HUDEP-2 (cell line): ENCODE measurements around the gene GDAP2.
A peak's percentile ranks its signal among the peaks of the same experiment; 100 is the strongest.
"Not testable (repeated sequence)": the region's sequence is repeated elsewhere in the genome, so short reads cannot be mapped to it uniquely, and the experiment has no call there.

Source experiments
- DNase-seq, 76 experiments: peaks; one replicate each; lab custom pipeline; 2025; ENCODE audit not compliant: unreplicated experiment in 76 of 76; lab: John Stamatoyannopoulos, UW

GDAP2 gene

GRCh38 chr1:117904485-117904884 is 24.9 kb downstream of the GDAP2 start:
- no peak for DNase-seq

DNA sequence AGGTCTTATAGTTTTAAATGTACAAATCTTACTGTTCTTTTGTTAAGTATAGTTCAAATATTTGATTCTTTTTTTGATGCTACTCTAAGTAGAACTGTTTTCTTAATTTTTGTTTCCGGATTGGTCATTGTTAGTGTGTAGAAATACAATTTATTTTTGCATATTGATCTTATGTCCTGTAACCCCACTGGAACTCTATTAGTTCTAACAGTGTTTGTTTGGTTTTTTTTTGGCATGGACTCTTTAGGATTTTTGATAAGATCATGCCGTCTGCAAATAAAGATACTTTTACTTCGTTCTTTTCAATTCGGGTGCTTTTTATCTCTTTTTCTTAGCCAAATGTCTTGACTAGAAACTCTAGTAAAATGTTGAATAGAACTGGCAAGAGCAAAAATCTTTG is 26.5 kb downstream of the GDAP2 start:
- no peak for DNase-seq

DNA sequence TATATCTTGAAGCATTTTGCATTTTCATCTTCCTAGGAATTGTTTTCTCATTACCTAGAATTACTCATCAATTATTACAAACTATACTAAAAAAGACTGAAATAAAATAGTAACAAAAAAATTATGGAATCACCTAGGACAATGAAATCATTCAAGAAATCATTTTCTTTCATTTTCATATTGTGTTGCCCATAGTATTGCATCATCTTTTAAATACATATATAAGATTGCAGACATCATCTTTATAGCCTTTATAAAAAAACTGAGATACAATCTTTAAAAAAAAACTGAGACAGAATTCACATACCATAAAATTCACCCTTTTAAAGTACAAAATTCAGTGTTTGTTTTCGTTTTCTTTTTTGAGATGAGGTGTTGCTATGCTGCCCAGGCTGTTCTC is 29.6 kb downstream of the GDAP2 start:
- no peak for DNase-seq

GRCh38 chr1:117897551-117897950 is 31.9 kb downstream of the GDAP2 start:
- no peak for DNase-seq

- DNase-seq: peak in 57 of 76 experiments; percentile 1 to 69 (median 33)
These were observed 33.8 kb downstream of the GDAP2 start for GRCh38 chr1:117895482-117896114.

GRCh38 chr1:117894078-117894477 is 35.3 kb downstream of the GDAP2 start:
- no peak for DNase-seq

GRCh38 chr1:117892512-117892911 is 36.9 kb downstream of the GDAP2 start:
- no peak for DNase-seq

DNA sequence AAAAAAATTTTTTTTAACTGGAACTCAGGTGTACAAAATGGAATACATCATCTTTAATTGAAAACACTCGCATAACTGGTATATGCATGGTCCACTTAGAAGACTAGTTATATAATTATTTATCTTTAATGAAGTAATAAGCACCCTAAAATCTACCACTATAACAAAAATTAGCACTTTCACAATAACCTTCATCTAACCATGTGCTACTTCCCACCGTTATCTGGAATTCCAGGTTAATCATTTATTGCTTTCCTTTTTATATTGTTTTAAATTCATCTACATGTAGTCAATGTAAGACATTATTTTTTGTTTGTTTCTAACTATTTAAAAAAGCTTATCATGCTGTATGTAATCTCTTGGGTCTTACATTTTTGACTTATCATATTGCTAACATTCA is 39.0 kb downstream of the GDAP2 start:
- no peak for DNase-seq

DNA sequence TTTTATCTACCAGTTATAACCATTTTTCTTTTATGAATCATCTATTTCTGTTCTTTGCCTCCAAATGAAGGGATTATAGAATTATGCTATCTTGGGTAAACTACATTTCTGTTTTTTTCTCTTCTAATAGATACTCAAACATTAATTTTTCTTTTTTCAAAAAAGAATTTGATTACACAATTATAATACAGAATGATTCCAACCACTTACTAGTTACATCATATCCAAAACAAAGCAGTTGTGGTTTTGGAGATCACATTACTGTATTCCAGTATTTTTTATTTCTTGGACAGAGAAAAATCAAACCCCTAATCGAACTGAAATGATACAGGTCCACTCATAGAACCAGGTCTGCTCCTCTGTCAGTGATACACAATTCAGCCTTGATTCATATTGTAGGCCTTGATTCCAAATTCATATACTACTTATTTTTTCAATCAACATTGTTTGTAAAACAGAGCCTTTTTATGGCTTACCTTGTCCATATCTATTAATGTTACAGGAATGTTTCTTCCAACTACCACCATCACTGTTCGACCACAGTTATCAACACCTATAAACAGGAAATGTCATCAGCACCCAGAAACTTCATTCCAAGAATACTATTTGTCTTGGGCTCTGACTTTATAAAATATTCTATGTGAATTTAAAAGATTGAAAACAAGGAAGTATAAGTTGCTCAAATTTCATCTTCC is 43.2 kb downstream of the GDAP2 start:
- no peak for DNase-seq

DNA sequence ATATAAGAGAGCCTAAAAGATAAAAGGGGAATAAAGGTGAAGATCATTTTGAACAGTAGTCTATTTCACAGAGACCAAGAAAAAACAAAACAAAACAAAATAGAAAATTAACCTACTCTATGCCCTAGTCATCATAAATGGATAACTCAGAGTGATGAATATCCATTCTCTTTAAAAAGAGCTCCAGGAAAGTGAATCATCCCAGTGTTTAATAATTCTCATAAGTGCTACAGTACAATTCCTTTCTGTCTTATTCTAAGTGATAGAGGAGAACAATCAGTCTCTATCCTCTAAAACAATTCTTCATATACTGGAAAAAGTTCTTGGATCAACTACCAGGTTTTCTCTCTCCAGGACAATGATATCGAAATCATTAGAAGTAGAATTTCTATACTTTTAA is 45.8 kb downstream of the GDAP2 start:
- no peak for DNase-seq

DNA sequence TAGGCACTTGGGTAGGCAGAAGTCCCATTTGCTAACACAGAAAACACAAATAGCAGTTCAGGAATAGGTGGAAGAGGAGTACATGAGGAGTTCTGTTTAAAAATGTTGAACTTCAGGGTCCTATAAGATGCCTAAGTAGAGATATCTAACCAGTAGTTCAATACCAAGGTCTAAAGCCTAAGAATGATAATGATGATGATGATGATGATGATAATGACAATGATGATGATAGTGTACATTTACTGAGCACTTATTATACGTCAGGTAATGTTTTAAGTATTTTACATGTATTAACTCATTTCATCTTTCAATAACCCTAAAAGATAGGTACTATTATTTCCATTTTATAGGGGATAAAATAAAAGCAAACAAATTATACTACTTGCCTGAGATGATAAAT is 50.1 kb downstream of the GDAP2 start:
- DNase-seq: no peak

DNA sequence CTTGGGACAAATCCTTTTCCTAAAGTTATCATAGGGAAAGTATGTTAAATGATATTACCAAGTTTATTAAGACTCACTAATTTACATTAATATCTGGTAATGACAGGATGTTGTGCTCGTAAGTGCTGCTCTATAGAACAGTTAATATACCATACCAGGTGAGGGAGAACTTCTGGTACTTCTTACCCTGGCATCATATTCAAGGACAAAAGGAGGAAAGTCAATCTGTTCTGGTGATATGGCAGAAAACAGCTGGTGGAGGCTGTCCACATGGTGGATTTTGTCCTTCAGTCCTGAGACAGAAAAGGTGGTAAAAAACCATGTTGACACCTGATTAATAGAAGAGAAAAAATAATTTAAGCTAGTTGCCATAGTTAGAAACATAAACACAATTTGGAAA is 51.6 kb downstream of the GDAP2 start:
- no peak for DNase-seq

GRCh38 chr1:117871013-117871412 is 58.4 kb downstream of the GDAP2 start:
- no peak for DNase-seq

DNA sequence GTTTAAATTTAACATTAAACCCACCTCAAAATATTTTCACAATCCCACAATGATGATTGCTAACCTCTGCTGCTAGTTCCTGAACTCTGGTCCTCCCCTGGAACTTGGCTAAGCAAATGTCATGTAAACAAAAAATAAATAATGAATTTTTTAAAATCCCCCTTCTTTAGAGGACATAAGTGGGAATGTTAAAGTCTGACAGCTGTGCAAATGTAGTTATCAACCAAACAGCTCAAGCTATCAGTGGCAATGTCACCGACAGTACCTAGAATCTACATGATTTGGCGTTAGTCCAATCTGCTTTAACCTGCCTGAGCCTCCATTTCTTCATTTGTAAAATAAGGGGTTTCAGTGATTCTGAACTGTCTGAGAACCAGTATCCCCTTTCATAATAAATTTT is 67.7 kb downstream of the GDAP2 start:
- no peak for DNase-seq

- no peak for DNase-seq
These were observed 68.4 kb downstream of the GDAP2 start for GRCh38 chr1:117860896-117861610.

DNA sequence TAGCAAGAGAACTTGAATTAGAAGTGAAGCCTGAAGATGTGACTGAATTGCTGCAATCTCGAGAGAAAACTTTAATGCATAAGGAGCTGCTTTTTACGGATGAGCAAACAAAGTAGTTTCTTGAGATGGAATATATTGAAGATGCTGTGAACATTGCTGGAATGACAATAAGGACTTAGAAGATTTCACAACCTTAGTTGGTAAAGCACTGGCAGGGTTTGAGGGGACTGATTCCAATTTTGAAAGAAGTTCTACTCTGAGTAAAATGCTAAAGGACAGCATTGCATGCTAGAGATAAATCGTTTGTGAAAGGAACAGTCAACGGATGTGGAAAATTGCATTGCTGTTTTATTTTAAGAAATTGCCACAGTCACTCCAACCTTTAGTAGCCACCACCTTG is 69.5 kb downstream of the GDAP2 start:
- DNase-seq: no peak

DNA sequence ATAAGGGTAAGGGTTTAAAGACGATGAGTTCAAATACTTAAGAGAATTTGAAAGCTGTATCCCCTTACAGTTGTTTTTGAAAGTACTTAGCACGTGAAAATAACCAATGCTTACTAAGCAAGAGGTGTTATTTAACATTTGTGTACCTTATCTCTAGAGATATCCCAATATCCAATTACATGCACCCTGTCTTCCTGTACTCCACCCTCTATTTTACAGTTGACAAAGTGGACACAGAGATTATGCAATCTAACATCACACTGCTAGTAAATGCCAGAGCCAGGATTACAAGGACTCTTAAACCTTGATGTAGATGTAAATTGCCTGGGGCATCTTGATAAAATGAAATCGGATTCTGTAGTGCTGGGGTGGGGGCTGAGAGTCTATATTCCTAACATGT is 72.0 kb downstream of the GDAP2 start:
- DNase-seq: peak in 6 of 76 experiments; percentile 2 to 36 (median 8)

GRCh38 chr1:117852853-117853553 is 76.4 kb downstream of the GDAP2 start:
- no peak for DNase-seq

DNA sequence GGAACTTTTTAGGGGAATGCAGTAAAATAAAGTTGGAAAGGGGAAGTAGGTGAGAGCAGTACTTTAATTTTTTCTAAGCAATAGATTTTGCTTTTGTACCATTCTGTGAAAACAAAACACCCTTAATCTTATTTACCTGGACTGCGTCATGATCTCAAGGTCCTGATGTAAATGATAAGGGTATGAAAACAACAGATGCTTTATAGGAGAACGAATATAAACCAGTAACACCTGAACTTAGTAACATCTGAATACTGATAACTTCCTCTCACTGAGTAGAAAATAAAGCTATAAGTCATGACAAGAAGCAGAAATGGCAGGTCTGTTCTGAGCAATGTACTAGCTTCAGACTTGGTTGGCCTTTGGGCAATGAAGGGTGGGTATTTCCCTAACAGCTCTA is 77.7 kb downstream of the GDAP2 start:
- no peak for DNase-seq

GRCh38 chr1:117846674-117847425 is 82.6 kb downstream of the GDAP2 start:
- DNase-seq: peak in 2 of 76 experiments; percentile 9 to 19

GRCh38 chr1:117844478-117844877 is 84.9 kb downstream of the GDAP2 start:
- not testable (repeated sequence) for DNase-seq
